Measurements from ENCODE around the gene IRGC.
"Not testable (repeated sequence)": the region's sequence is repeated elsewhere in the genome, so short reads cannot be mapped to it uniquely, and the experiment has no call there.

The IRGC gene

GRCh38 chr19:43755256-43755801 lies 39.5 kb downstream of the IRGC start:
- DNase-seq: peak; percentile 85

DNA sequence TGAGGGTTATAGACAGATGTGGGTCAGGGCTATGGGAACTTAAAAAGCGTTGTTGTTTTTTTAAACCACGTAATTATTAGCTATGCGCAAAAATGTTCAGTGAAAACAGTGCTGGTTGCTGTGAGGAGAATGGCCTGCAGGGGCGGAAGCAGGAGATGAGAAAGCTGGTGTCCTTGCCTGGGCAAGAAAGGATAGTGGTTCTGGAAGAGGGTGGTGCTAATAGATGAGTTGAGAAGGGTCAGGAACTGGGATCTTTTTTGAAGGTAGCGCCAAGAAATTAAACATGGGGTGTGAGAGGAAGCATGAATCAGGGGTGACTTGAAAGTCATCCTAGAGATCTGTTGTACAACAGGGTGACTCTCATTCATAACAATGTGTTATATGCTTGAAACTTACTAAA lies 43.6 kb downstream of the IRGC start:
- DNase-seq: no peak

- DNase-seq: no peak
These were observed 45.1 kb downstream of the IRGC start for GRCh38 chr19:43760941-43761340.

DNA sequence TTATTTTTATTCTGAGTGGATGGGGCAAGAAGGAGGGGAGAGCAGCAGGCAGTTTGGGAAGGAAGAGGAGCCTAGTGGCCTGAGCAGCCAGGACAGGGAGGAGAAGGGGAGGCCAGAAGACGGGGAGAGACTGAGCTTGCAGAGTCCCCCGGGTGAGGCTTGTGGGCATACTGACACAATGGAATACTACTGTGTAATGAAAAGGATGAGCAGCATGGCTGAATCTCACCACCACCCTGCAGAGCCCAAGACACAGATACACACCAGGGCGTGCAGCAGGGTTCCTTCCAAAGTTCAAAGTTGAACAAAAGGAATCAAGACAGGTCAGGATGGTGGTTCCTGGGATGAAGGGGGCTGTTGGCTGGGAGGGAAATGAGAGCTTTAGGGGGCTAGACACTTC lies 46.9 kb downstream of the IRGC start:
- no peak for DNase-seq

- no peak for DNase-seq
These were observed 47.6 kb downstream of the IRGC start for GRCh38 chr19:43763473-43763939.

DNA sequence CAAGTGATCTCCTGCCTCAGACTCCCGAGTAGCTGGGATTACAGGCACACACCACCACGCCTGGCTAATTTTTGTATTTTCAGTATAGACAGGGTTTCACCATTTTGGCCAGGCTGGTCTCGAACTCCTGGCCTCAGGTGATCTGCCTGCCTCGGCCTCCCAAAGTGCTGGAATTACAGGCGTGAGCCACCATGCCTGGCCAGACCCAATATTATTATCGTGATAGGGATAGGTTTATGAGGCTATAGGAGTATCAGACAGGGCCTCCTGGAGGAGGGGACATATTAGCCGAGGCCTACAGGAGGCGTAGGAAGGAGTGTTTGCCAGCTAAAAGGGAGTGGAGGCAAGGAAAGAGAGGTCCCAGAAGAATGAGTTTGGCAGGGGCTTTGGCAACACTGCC lies 48.8 kb downstream of the IRGC start:
- DNase-seq: not testable (repeated sequence)

DNA sequence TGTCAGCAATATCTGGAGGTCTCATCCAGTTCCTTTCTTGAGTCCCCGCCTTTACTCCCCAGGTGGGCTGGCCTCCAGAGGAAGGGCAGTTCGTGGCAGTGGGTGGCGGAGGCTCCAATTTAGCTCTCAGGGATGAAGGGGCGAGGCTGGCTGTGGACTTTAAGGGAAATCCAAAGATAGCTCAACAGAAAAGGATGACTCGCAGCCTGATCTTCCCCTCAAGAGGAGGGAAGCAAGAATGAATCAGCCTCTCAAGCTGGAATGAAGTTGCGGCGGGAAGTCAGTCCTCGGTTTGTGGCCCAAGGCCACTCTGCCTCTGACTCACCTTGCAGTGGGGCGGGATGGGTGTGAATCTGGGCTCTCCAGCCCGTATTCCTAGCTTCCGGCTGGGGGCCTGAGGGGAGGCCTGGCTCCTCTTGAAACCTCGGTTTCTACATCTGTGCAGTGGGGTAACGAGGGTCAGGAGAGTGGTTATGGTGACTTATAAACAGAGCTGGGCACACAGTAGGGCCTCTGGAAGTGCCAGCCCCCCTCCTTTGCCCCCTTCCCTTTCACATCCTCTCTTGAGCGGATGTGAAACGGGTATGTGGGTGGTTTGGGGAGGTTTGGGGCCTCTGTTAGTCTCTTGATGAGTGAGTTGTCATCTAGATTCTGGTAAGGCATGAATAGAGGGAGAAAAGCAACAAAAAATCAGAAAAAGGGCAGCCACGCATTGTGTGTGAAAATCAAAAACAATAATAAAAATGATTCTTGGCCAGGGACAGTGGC lies 49.4 kb downstream of the IRGC start:
- peak; percentile 73 for DNase-seq

DNA sequence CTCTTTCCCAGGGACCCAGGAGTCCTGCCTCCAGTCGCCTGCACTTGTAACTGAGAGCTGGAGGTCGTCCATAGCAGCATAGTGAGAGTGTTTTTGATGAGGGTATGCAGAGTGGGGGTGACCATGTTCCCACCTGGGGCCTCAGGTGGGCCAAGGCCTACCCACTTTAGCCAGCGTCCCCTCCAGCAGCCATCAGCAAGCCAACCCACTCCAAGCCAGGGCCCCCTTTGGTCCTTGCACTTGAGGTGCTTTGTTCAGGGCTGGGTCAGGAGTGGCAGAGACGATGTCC lies 50.8 kb downstream of the IRGC start:
- no peak for DNase-seq

GRCh38 chr19:43767316-43767715 lies 51.4 kb downstream of the IRGC start:
- DNase-seq: no peak

- DNase-seq: no peak
These were observed 51.9 kb downstream of the IRGC start for GRCh38 chr19:43767818-43768217.

DNA sequence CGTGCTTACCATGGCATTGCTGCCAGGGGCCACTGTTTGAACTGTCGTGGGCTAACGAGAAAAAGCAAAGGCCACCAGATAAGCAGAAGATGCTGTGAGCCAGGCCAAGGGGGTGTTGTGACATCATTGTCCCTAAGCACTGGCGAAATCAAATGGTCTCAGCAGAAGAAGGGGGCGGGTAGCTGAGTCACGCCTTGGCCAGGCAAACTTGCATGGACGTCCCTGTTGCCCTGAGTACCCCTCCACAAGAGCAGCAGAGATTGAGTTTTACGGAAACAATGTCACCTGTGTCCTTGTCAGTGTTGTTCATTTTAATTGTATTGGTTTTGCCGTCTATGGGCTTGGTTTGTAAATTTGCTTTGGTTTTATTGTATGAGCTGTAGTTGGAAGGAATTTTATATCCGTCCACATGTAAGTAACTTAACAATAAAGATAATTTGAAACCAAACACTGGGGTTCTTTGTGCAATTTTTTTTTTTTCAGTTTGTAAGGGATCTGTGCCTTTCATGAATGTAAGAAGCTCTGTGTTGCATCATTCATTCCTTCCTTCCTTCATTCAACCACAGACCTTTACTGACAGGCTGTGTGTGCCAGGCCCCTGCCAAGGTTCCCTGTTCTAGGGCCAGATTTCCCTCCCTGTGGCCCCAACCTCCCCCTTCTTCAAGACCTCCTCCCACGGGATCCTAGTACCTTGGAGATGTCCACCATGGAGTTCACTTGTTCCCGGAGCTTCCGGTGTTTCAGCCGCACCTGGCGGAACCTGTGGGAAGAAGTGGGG lies 52.6 kb downstream of the IRGC start:
- DNase-seq: no peak

DNA sequence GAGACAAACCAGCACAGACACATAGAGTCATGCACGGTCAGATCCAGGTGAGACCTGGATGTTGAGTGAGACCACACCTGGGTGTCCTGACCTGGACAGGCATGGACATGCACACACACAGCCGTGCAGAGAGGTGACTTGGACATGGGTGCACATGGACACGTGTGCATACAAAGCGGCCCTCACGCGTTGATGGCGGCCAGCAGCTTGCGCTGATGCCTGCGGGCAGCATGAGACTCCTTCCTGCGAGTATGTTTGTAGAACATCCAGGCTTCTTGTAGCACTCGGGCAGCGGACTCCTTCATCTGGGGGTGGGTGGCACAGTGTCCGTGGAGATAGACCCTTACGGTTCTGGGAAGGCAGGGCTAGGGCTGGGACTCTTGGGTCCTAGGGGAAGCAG lies 53.4 kb downstream of the IRGC start:
- DNase-seq: no peak
